GM19455 (cell line): ENCODE data around the gene POU3F1.
"Not testable (repeated sequence)": the region's sequence is repeated elsewhere in the genome, so short reads cannot be mapped to it uniquely, and the experiment has no call there.

ENCODE experiments used
- ATAC-seq: cut with Tn5 transposase; IDR thresholded peaks from one replicate; pipeline ENCODE4 v1.9.1; 2021; ENCODE audit not compliant: unreplicated experiment

Gene POU3F1

DNA sequence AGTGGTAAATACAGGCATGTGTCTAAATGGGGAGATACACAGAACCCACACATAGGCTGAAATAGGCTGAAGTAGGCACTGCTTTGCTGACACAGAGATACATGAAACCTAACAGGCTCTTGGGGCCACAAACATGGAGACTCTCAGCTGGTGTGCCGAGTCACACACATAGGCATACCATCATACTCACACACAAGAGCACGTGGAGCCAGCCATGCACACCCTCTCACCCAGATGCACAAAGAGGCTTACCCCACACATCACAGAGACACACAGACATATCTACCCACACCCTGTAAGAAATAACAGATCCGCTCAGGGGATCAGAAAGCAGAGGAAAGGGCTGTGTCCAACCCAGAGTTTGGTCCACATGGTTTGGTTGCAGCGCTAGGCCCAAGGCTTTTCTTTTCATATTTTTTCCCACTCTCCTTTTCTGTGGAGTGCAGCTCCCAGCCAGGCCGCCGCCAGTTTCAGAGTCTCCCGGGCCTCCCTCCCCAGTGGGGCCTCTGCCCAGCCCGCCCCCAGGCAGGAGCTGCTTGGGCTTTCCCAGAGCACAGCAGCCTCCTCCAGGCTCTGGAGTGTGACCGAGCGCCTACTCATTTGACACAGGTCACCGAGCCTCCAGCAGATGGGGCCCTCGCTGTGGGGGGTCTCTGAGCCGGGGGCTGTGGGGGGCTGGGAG is 3.9 kb upstream of the POU3F1 start:
- no peak for ATAC-seq

DNA sequence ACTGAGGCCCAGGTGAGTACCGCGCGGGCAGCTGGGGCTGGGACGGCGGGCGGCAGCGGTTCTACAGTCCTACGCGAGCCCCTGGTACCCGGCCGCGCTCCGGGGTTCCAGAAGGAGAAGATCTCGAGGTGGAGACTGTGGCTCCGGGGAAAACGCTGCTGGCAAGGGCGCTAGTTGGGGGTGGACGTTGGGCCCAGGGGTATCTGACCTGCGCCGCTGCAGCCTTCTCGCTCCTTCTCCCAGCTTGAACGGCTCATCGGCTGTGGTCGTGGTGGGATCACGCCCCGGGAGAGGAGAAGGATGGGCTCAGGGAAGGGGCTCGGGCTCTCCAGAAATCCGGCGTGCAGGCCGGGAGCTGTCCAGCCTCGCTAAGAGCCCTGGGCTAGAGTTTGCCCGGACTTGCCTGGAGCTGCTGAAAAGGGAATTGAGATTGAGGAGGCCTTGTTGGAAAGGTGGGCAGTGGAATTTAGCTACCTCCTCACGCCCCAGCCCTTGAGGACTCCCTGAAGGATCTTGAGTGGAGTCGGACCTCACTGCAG is 1.1 kb upstream of the POU3F1 start:
- ATAC-seq = no peak

DNA sequence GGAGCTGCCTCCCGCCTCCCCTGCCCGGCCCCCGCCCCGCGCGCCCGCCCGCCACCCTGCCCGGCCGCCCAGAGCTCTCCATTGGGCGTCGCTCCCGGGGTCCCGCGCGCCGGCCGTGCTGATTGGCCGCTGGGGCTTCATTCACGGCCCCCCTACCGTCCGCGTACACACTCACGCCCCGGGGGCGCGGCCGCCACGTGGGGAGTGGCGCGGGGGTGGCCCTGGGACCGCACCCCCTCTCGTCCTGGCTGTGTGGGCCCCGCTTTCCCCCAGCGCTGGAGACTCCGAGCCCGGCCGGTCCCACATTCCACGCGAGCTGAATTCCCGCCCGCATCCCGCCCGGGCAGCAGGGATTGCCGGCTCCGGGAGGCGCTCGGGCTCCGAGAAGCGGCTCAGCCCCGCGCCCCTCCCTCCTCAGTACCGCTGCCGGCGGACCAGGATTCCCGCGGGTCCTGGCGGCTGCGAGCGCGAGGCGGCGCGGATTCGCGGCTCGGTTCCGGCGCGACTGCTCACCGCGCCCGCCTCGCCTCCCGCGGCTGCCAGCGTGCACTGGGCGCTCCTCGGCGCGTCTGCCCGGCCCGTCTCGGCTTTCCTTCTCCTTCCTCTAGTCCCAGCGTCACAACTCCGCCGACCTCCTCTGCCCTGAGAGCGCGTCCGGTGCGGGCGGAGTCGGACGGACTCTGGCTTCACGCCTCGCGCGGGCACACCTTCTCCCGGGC is 450 bp upstream of the POU3F1 start:
- peak; percentile 68 for ATAC-seq

DNA sequence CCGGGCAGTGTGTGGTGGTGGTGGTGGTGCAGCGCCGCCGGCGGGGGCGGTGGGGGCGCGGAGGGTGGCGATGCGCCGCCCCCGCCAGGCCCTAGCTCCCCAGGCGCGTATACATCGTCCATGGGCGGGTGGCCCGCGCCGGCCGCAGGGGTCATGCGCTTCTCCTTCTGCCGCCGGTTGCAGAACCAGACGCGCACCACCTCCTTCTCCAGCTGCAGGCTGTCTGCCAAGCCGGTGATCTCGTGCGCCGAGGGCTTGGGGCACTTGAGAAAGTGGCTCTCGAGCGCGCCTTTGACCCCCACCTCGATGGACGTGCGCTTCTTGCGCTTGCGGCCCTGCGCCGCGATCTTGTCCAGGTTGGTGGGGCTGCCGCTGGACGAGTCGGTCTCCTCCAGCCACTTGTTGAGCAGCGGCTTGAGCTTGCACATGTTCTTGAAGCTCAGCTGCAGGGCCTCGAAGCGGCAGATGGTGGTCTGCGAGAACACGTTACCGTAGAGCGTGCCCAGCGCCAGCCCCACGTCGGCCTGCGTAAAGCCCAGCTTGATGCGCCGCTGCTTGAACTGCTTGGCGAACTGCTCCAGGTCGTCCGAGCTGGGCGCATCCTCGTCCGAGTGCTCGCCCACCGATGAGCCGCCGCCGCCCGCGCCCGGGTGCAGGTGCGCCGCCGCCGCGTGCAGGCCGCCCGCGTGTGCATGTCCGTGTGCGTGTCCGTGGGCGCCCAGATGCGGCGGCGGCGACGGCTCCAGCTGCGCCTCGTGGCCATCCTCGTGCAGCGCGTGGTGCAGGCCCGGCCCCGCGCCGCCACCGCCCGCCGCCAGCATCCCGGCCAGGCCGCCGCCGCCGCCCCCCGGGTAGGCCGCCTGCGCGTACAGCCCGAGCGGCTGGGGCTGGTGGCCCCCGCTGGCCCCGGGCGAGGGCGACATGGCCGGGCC is 926 bp downstream of the POU3F1 start:
- ATAC-seq = peak; percentile 1

DNA sequence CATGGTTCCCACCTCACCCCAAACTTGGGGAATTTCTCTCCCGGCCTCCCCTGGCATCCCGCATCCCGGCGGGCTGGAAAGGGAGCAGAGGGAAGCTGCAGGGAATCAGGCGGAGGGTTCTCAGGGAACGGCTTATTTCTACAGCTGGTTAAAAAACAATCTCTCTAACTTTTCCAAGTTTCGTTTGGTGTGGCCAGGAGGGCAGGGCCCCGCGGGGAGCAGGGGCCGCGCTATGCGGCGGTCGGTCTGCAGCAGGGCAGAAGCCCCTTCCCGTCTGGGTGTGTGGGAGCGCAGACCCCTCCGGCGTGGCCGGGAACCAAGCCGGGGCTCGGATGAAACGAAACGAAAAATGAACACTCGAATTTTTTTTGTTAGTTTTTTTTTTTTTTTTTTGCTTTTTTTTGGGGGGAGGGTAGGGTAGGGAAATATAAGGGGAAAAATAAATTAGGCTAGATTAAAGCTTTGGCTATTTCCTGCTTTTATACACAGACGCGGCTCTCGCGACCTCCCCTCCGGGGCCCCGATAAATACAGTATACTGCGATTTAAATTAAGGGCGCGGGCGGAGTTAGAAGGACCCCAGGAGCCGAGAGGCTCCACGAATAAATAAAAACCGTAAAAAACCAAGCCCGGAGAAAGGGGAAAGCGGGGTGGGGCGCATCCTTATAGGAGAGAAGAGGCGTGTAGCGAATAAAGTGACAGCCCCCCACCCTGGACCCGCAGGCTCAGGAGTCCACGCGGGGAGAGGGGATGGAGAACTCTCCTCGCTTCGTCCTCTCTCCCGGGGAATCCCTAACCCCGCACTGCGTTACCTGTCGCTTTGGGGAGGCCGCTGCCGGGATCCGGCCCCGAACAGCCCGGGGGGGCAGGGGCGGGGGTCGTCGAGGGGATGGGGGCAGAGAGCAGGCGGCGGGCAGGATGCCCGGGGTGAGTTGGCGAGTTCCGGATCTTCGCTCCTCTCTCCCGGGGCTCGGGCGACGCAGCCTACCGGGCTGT is 2.1 kb downstream of the POU3F1 start:
- no peak for ATAC-seq

DNA sequence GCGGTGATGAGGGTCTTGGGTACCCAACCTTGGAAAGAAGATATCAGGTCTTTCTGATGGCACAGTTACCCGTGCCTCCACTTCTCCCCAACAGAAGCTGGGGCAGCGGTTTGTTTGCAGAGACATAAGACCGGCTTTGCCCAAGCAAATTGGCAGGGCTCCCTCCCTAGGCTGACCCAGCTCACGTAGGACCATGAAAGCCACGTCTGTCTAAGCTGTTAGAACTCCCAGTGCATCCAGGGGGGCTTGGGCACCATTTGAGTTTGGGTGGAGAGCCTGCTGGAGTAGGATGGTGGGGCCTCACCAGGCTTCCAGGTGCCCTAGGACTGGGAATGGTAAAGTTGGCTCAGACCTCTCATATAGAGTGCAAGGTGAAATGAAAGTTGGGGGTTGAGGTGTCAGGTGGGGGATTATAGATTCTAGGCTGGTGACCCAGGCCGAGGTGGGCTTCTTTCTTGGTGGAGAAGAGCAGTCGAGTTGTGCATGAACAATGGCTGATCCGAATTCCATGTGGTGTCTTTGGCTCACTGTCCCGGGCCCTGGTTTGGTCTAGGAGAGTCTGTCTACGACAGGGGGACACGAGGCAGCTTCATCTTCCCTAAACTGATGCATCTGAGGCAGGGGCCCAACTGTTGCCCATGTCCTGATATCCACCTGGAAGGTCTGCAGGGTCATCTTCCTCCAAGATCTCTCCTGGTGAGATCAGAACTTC is 3.4 kb downstream of the POU3F1 start:
- no peak for ATAC-seq

DNA sequence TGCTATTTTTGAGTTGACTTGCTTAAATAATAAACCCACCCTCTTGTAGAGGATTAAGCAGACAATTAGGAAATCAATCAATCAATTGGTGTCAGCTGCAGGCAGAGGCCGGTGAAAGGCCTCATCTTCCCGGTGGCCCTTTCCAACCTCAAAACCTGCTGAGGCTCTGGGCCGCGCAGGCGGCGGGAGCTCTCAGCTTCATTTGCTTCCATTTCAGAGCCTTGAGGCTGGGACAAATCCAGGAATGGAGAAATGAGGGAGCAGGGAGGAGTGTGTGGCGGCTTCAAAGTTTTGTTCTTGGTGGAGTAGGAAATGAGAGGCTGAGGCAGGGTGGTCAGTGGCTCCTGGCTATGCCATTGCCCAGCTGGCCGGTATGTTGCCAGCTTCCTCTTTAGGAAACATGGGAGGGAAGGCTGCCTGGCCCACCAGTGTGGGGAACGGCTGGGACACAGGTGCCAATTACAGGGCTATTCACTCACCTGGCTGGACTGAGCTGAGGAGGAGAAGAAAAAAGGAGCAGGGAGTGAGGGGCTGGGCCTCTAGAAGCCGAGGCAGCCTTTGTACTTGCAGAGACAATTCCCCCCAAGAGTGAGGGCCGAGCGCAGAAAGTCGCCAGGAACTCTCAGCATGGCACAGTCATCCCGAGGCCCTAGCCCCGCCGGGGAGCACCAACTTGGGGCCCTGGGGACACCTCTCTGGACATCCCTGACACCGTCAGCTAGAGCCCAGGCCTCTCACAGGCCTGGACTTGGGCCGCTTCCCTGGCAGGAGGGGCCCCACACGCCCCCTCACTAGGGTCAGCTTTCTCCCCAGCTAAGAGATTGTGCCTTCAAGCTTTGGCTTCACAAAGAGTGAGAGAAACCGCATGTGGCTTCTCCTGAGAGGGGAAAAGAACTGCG is 4.4 kb downstream of the POU3F1 start:
- ATAC-seq = no peak

DNA sequence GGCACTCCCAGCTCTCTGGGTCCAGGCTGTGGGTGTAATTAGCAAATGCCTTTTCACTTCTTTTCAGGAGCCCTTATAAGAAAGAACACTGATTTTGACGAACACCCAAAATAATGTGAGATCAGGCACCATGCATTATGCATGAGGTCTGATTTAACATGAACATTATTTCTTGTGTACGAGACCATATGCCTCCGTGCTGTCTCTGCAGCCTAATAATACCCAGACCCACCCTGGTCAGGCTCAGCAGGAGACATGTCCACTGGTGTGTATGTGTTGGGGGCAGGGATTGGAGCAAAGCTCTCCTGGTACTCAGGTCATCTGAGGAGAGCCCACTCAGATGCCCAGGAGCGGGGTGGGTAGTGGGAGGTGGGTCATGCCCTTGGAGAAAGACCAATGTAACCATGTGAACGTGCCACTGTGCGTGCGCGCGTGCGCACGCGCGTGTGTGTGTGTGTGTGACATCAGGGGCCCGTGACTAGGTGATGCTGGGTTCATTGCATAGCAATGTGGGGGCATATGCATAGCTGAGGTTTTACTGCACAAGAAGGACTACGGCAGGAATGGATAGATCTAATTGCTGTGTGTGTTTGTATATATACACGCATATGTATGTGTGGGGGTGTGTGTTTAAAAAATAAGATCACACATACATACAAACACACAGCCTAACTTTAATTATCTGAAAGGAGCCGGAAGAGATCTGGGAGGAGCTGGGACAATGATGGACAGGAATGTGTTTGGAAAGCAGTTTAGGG is 7.1 kb downstream of the POU3F1 start:
- no peak for ATAC-seq

DNA sequence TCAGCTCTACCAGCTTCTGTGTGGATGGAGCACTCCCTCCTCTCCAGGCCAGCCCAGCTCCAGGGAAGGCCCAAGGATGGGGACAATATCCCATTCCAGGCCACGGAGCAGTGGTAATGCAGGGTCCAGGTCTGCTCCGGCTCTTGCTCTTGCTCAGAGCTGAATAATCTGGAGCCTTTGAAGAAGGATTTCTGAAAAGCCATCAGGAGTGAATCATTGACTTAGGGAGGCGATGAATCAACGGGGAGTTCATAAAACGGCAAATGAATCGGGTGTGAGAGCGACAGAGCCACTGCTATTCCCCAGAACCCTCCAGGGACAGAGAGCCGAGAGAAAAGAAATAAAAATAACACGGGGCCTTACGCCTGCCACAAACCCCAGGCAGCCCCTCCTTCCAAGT is 7.7 kb downstream of the POU3F1 start:
- ATAC-seq = no peak

DNA sequence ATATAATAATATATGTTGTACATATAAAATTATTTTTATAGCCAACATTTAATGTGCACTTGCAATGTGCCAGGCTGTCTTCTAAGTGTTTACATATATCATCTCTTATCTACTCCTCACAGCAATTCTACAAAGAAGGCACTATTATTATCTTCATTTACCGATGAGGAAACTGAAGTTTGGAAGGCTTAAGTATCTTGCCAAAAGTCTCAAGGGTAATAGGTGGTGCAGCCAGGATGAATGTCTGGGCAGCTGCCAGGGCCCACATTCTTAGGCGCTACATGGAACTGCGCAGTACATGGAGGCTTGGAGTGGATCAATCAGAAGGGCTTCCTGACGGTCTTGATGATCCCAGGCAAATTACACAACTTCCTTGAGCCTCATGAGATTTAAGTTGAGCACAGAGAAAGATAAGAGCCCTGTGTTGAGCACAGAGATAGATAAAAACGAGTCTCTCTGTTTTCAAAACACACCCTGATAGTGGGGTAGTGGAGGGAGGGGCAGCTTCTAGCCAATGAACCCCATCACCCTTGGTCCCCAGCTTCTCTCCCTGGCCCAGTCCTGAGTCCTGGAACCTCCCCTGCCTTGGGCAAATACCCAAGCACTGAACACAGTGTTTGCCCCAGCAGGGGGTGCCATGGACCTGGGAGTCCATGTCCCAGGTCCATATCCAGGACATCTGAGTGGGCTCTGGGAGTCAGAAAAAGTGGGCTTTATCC is 9.2 kb downstream of the POU3F1 start:
- no peak for ATAC-seq

DNA sequence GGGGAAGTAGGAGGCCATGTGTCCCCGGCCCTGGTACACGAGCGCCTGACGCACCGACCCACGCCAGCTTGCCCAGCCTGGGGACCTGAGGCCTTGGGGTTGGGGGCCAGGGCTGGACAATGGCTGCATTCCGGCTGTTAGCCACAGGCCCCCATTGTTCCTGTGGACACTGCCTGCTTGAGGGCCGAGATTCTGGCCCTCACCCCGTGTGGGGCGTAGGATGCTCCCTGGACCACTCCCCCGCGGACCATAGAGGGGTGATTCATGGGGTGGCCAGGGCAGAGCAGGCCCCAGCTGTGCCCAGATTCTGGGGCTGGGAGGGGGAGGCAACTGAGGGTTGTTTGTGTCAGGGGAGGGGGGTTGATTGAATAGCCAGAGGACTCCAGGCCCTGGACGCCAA is 11.7 kb downstream of the POU3F1 start:
- ATAC-seq = no peak

DNA sequence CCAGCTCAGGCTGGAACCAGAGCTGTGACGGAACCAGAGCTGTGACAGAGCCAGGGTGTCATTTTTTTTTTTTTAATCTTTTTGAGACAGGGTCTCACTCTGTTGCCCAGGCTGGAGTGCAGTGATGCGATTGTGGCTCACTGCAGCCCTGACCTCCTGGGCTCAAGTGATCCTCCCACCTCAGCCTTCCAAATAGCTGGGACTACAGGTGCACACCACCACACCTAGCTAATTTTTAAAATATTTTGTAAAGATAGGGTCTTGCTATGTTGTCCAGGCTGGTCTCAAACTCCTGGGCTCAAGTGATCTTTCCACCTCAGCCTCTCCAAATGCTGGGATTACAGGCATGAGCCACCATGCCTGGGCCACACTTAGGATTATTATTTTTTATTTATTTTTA is 13.6 kb downstream of the POU3F1 start:
- ATAC-seq = not testable (repeated sequence)

DNA sequence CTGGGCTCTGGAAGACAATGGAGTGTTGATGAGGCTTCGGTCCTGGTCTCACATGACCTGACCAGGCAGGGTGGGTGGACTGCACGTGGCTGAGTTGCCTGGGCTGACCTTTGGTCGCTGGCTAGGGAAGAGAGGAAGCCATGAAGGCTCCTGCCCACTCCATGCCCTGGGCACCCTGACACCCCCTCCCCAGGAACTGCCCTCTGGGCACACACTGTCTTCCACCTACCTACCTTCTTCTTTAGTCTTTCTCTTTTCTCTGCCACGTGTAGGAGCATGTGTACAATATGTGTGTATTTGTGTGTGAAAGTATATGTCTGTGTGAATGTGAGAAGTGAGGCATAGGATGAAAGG is 15.1 kb downstream of the POU3F1 start:
- ATAC-seq = no peak

DNA sequence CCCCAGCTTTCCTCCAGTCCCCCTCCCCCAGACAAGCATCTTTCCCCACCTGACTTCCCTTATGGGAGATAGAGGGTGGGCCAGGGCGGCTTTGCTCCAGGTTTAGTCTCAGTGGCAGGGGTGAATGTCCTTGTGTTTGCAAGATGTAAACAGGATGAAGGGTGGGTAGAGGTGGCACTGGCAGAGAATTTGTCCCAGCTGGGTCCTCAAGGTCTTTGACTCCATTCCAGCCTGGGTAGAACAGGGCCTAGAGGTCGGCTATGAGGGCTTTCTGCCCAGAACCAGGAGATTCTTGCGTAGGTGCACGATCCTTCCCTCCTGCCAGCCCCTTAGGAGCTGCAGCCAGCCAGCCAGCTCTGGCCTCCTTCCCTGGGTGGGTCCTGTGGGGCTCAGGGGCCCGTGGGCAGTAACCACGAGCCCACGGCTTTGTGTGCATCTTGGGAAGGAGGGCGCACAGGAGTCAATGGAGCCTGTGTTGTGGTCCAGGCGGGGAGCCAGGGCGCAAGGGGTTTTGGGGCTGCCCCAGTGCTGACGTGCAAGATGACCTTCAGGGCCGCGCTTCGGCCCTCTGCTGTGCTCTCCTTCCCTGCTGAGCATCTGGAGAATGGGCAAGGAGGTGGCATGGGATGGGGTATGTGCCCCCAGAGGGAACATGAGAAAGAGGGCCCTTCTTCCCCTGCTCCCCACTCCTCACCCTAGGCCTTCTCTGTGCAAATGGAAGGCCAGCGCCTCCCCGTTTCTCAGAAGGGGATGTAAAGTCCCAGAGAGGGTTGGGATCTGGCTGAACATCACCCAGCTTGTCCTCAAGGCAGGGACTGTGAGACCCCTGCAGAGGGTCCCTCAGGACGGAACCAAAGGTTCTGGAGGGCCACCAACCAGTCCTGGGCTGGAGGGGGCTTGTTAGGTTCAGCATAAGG is 15.7 kb downstream of the POU3F1 start:
- no peak for ATAC-seq

DNA sequence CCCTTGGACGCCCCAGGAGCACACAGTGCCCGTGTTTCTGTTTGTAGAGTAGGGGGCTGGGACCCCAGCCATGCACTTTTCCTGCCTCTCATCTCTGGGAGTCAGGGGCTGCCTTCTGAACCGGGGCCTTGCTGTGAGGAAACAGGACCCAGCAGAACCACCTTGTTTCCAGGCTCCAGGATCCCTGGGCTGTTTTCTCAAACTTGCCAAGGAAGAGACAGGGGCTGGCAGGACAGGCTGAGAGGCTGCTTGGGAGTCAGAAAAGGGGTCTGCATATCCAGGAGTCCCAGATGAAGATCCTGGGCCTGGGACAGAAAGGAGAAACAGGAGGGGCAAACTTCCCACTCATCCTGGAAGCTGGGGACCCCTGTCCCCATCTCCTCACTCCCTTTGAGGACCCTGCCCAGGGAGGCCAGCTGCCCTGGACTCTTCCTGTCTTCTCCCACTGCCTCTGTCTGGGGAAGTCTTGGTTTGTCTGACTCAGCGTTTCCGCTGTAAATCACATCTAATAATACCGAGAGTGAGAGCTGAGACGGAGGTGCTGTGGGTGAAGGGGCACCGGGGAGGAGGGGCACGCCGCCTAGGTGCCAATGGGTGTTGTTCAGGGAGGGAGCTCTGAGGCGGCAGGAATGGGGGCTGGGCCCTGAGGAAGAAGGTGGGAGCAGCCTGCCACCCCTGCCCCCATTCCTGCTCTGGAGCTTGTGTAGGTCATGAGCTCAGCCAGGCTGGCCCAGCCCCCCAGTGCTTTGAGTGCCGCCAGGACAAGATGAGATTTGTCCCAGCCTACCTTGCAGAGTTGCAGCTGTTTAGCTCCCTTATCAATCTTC is 16.7 kb downstream of the POU3F1 start:
- ATAC-seq = peak; percentile 57
